COR-L47 (cell line): ENCODE data around the gene SRGAP3.

Experiments
- DNase-seq: peaks from one replicate; lab custom pipeline; 2025; lab: John Stamatoyannopoulos, UW

Gene SRGAP3

GRCh38 chr3:9019259-9019961 is 230.0 kb downstream of the SRGAP3 start:
- no peak for DNase-seq

GRCh38 chr3:9015250-9015649 is 234.2 kb downstream of the SRGAP3 start:
- no peak for DNase-seq

- DNase-seq, result no peak
These were observed 235.5 kb downstream of the SRGAP3 start for GRCh38 chr3:9013782-9014563.

- no peak for DNase-seq
These were observed 236.9 kb downstream of the SRGAP3 start for GRCh38 chr3:9012521-9012920.

GRCh38 chr3:9009976-9010545 is 239.4 kb downstream of the SRGAP3 start:
- DNase-seq, result no peak

- no peak for DNase-seq
These were observed 240.7 kb downstream of the SRGAP3 start for GRCh38 chr3:9008550-9009255.

- DNase-seq, result no peak
These were observed 241.5 kb downstream of the SRGAP3 start for GRCh38 chr3:9007928-9008327.

- DNase-seq, result no peak
These were observed 242.2 kb downstream of the SRGAP3 start for GRCh38 chr3:9007213-9007612.

GRCh38 chr3:9000041-9000440 is 249.4 kb downstream of the SRGAP3 start:
- DNase-seq, result no peak

GRCh38 chr3:8997151-8997550 is 252.3 kb downstream of the SRGAP3 start:
- DNase-seq, result no peak

GRCh38 chr3:8996681-8997121 is 252.7 kb downstream of the SRGAP3 start:
- no peak for DNase-seq

- no peak for DNase-seq
These were observed 253.2 kb downstream of the SRGAP3 start for GRCh38 chr3:8996216-8996615.

GRCh38 chr3:8994226-8994625 is 255.2 kb downstream of the SRGAP3 start:
- no peak for DNase-seq

- no peak for DNase-seq
These were observed 256.1 kb downstream of the SRGAP3 start for GRCh38 chr3:8993331-8993730.

GRCh38 chr3:8992854-8993253 is 256.6 kb downstream of the SRGAP3 start:
- DNase-seq, result no peak

GRCh38 chr3:8992199-8992598 is 257.2 kb downstream of the SRGAP3 start:
- no peak for DNase-seq

- DNase-seq, result no peak
These were observed 258.9 kb downstream of the SRGAP3 start for GRCh38 chr3:8990266-8991215.

GRCh38 chr3:8988791-8989558 is 260.5 kb downstream of the SRGAP3 start:
- no peak for DNase-seq

GRCh38 chr3:8988384-8988655 is 261.1 kb downstream of the SRGAP3 start:
- DNase-seq, result no peak

- DNase-seq, result no peak
These were observed 261.6 kb downstream of the SRGAP3 start for GRCh38 chr3:8987645-8988383.
